Calu3 (cell line): ENCODE data around the gene DDR2. TPM values are rescaled to one million over a fixed set of nuclear protein-coding genes. Genes with fewer than 3 reads are reported as not detected.

Source experiments
- BruUV-seq: library from RNA; stranded (reverse); fragments of 400-500 nt; replicated peaks from 2 replicates; lab custom pipeline; 2021; lab: Mats Ljungman, UMichigan
- CTCF ChIA-PET: fragments of 300-600 bp; sonication (Branson Sonifier 250); formaldehyde crosslinking; loops from one replicate; lab custom pipeline; 2022; ENCODE audit warnings: antibody characterized with exemption; lab: Charles Lee
- DNase-seq: peaks from one replicate; pipeline ENCODE4 v3.0.0; 2022
- H3K27ac Mint-ChIP-seq: one replicate; pipeline ENCODE4 v1.8.0; 2022; ENCODE audit warnings: mixed read lengths; ENCODE audit not compliant: unreplicated experiment
- H3K27me3 Mint-ChIP-seq: one replicate; pipeline ENCODE4 v1.8.0; 2022; ENCODE audit warnings: mixed read lengths; ENCODE audit not compliant: unreplicated experiment
- H3K36me3 Mint-ChIP-seq: one replicate; pipeline ENCODE4 v1.8.0; 2022; ENCODE audit warnings: mild to moderate bottlenecking, moderate library complexity, mixed read lengths; ENCODE audit not compliant: insufficient read depth, unreplicated experiment
- H3K4me1 Mint-ChIP-seq: one replicate; pipeline ENCODE4 v1.8.0; 2022; ENCODE audit warnings: mild to moderate bottlenecking, low read depth, mixed read lengths; ENCODE audit not compliant: unreplicated experiment
- H3K4me3 Mint-ChIP-seq: one replicate; pipeline ENCODE4 v1.8.0; 2022; ENCODE audit warnings: mild to moderate bottlenecking, low read depth, moderate library complexity, mixed read lengths; ENCODE audit not compliant: unreplicated experiment
- H3K9me3 Mint-ChIP-seq: one replicate; pipeline ENCODE4 v1.8.0; 2022; ENCODE audit warnings: low read depth, mixed read lengths; ENCODE audit not compliant: unreplicated experiment
- CTCF ChIP-seq: fragments of 200-600 bp; IDR thresholded peaks from one replicate; pipeline ENCODE4 v1.8.0; 2022; ENCODE audit warnings: antibody characterized with exemption; ENCODE audit not compliant: unreplicated experiment
- intact Hi-C: fragments of 100-400 bp; cut with micrococcal nuclease; formaldehyde crosslinking; loops from one replicate; pipeline ENCODE4 v1.10.0; 2022; ENCODE audit not compliant: unreplicated experiment
- total RNA-seq: library from RNA; stranded (reverse); gene quantifications from 2 replicates; pipeline ENCODE4 v1.2.3, GENCODE V29; 2022

DDR2 gene
- total RNA-seq, 1 experiment from 2014 or later = 0.80 TPM

- Mint-ChIP-seq H3K36me3 (no peaks in the 10 kb centered on the region), H3K4me1 (no peaks in the 10 kb centered on the region), H3K27ac (no peak overlapping the region), H3K9me3 (no peaks in the 10 kb centered on the region), H3K27me3 (peaks cover 12% of the 10 kb centered on the region), H3K4me3 (no peak overlapping the region)
- intact Hi-C loops = no loop called here
- no peak for TF ChIP-seq CTCF
- no peak for DNase-seq
- no TSS peak for BruUV-seq
- CTCF ChIA-PET = no interaction called here
Observed at GRCh38 chr1:162765788-162766187, 133.5 kb downstream of the DDR2 start.

GRCh38 chr1:162772571-162773154, 140.4 kb downstream of the DDR2 start:
- Mint-ChIP-seq H3K27ac (no peak overlapping the region), H3K4me3 (no peak overlapping the region), H3K9me3 (no peaks in the 10 kb centered on the region), H3K27me3 (peaks cover 39% of the 10 kb centered on the region), H3K36me3 (no peaks in the 10 kb centered on the region), H3K4me1 (no peaks in the 10 kb centered on the region)
- DNase-seq = no peak
- no TSS peak for BruUV-seq
- intact Hi-C loops = no loop called here
- no peak for TF ChIP-seq CTCF
- CTCF ChIA-PET = no interaction called here

GRCh38 chr1:162774007-162774406, 141.7 kb downstream of the DDR2 start:
- Mint-ChIP-seq H3K27me3 (peaks cover 27% of the 10 kb centered on the region), H3K27ac (no peak overlapping the region), H3K36me3 (no peaks in the 10 kb centered on the region), H3K4me1 (no peaks in the 10 kb centered on the region), H3K9me3 (no peaks in the 10 kb centered on the region), H3K4me3 (no peak overlapping the region)
- CTCF ChIA-PET = interaction anchor here (1.0 kb wide), 1 partner anchor 26 kb away, joined by 3 read pairs; no protein-coding TSS in a partner anchor
- BruUV-seq = no TSS peak
- no peak for DNase-seq
- intact Hi-C loops = no loop called here
- no peak for TF ChIP-seq CTCF

GRCh38 chr1:162779043-162779442, 146.8 kb downstream of the DDR2 start:
- intact Hi-C loops = no loop called here
- Mint-ChIP-seq H3K27me3 (peaks cover 31% of the 10 kb centered on the region), H3K4me3 (no peak overlapping the region), H3K9me3 (no peaks in the 10 kb centered on the region), H3K4me1 (no peaks in the 10 kb centered on the region), H3K36me3 (no peaks in the 10 kb centered on the region), H3K27ac (no peak overlapping the region)
- no peak for TF ChIP-seq CTCF
- DNase-seq = no peak
- CTCF ChIA-PET = no interaction called here
- BruUV-seq = no TSS peak
